HepG2 (cell line): ENCODE measurements around the gene ZNF213. TPM values are rescaled to one million over a fixed set of nuclear protein-coding genes. Genes with fewer than 3 reads are reported as not detected.

ENCODE experiments used
- ATAC-seq: fragments of 200-7000 bp; cut with Tn5 transposase; 3 replicates; pipeline ENCODE4 v1.9.1; 2020; ENCODE audit warnings: mild to moderate bottlenecking, moderate library complexity
- BruUV-seq: library from RNA; stranded (reverse); fragments of 400-500 nt; replicated peaks from 2 replicates; lab custom pipeline; 2021; lab: Mats Ljungman, UMichigan
- CTCF ChIA-PET: fragments of 300-600 bp; formaldehyde crosslinking; extraction: SDS; loops from one replicate; lab custom pipeline; 2021; ENCODE audit warnings: low total read pairs, inconsistent platforms, low intra/inter-chr PET ratio; lab: Yijun Ruan, JAX
- POLR2A ChIA-PET: fragments of 350-600 bp; sonication (Branson Sonifier 250); formaldehyde crosslinking; loops from one replicate; lab custom pipeline; 2020; ENCODE audit warnings: antibody characterized with exemption, inconsistent platforms; lab: Yijun Ruan, JAX
- DNase-seq: peaks from one replicate; pipeline ENCODE4 v3.0.0-alpha.2; 2015; ENCODE audit warnings: low spot score
- FAIRE-seq: peaks from 3 replicates; lab custom pipeline; 2011; peaks lifted over from hg19 to GRCh38; lab: Jason Lieb, UNC
- H2AFZ ChIP-seq: one replicate; pipeline ENCODE4 v1.6.1; 2011; ENCODE audit warnings: low read length, inconsistent platforms
- H3K27ac ChIP-seq: fragments of 300-600 bp; 3 replicates; pipeline ENCODE4 v1.8.0; 2011; ENCODE audit warnings: mixed run types, mild to moderate bottlenecking, mixed read lengths, low read length, inconsistent platforms; ENCODE audit not compliant: insufficient read depth; ENCODE audit errors: extremely low read length
- H3K27me3 ChIP-seq, 2 experiments: fragments of 200-600 bp in 1 of 2; 2 replicates in 1 of 2; 3 replicates in 1 of 2; pipeline versions ENCODE4 v1.6.0 to v1.8.0; 2011; ENCODE audit warnings: low read length in 2 of 2, mild to moderate bottlenecking in 2 of 2, moderate library complexity in 2 of 2, inconsistent platforms in 1 of 2; ENCODE audit not compliant: insufficient read depth in 2 of 2, control insufficient read depth in 1 of 2
- H3K36me3 ChIP-seq, 2 experiments: fragments of 200-600 bp in 1 of 2; replicated peaks in 1 of 2; 2 replicates in 1 of 2; 3 replicates in 1 of 2; pipeline versions ENCODE4 v1.5.1 to v1.8.0; 2011; ENCODE audit warnings: low read length in 2 of 2, inconsistent platforms in 1 of 2; ENCODE audit not compliant: insufficient read depth in 2 of 2, control insufficient read depth in 1 of 2
- H3K4me1 ChIP-seq: 2 replicates; pipeline ENCODE4 v1.5.1; 2012; ENCODE audit warnings: low read length, inconsistent platforms; ENCODE audit not compliant: insufficient read depth
- H3K4me2 ChIP-seq: 2 replicates; pipeline ENCODE4 v1.6.0; 2011; ENCODE audit warnings: low read depth, low read length, inconsistent platforms
- H3K4me3 ChIP-seq, 3 experiments: fragments of 200-600 bp in 1 of 3; sonication (generic), shearing (Covaris generic) in 1 of 3; replicated peaks in 1 of 3; 2 replicates each; pipeline ENCODE4 v1.5.1; 2011 to 2016; ENCODE audit warnings: low read length in 3 of 3, inconsistent platforms in 2 of 3, low read depth in 2 of 3, mild to moderate bottlenecking in 2 of 3, control low read depth in 1 of 3, mixed read lengths in 1 of 3; ENCODE audit not compliant: insufficient read depth in 1 of 3
- H3K79me2 ChIP-seq: one replicate; pipeline ENCODE4 v1.6.1; 2011; ENCODE audit warnings: low read length, inconsistent platforms; ENCODE audit not compliant: insufficient read depth
- H3K9ac ChIP-seq: 2 replicates; pipeline ENCODE4 v1.6.0; 2011; ENCODE audit warnings: mild to moderate bottlenecking, low read depth, low read length, inconsistent platforms; ENCODE audit not compliant: insufficient read depth
- H3K9me3 ChIP-seq: 2 replicates; pipeline ENCODE4 v1.5.1; 2012; ENCODE audit warnings: mild to moderate bottlenecking, low read length
- H4K20me1 ChIP-seq: 2 replicates; pipeline ENCODE4 v1.6.0; 2011; ENCODE audit warnings: inconsistent platforms, mild to moderate bottlenecking, low read length, moderate library complexity; ENCODE audit not compliant: insufficient read depth
- HNRNPUL1 ChIP-seq: fragments of 200-400 bp; formaldehyde crosslinking; IDR thresholded peaks from 2 replicates; pipeline ENCODE4 v1.6.1; 2017; ENCODE audit warnings: low read depth, mild to moderate bottlenecking, low read length, moderate library complexity
- MTF1 ChIP-seq: sonication (generic); formaldehyde crosslinking; IDR thresholded peaks from 2 replicates; pipeline ENCODE4 v1.5.0; 2020; ENCODE audit warnings: missing genetic modification reagents
- MXI1 ChIP-seq: IDR thresholded peaks from 3 replicates; pipeline ENCODE4 v1.6.1; 2012; ENCODE audit warnings: low read depth, low read length, inconsistent platforms, borderline replicate concordance
- ONECUT2 ChIP-seq: sonication (generic); formaldehyde crosslinking; IDR thresholded peaks from 2 replicates; pipeline ENCODE4 v1.4.0; 2020; ENCODE audit warnings: missing genetic modification reagents
- PAX8 ChIP-seq: sonication (generic); formaldehyde crosslinking; IDR thresholded peaks from 2 replicates; pipeline ENCODE4 v1.8.0; 2022; ENCODE audit warnings: mild to moderate bottlenecking, missing genetic modification reagents, borderline replicate concordance
- TCF12 ChIP-seq, 2 experiments: fragments of 450-650 bp in 1 of 2; sonication (generic) in 1 of 2; formaldehyde crosslinking in 1 of 2; IDR thresholded peaks; 2 replicates each; pipeline versions ENCODE4 v1.6.1 to v1.8.0; 2017 to 2022; ENCODE audit warnings: antibody characterized with exemption in 1 of 2, mild to moderate bottlenecking in 1 of 2, missing genetic modification reagents in 1 of 2, moderate library complexity in 1 of 2
- TMF1 ChIP-seq: sonication (generic); formaldehyde crosslinking; IDR thresholded peaks from 2 replicates; pipeline ENCODE4 v1.8.1; 2022; ENCODE audit warnings: low read depth, missing genetic modification reagents
- TRIM22 ChIP-seq: fragments of 450-650 bp; IDR thresholded peaks from 2 replicates; pipeline ENCODE4 v1.6.1; 2017
- ZBTB3 ChIP-seq: sonication (generic); formaldehyde crosslinking; IDR thresholded peaks from 2 replicates; pipeline ENCODE4 v1.4.0; 2020; ENCODE audit warnings: low read depth, mild to moderate bottlenecking, moderate library complexity, missing genetic modification reagents, borderline replicate concordance
- ZNF232 ChIP-seq: sonication (generic); formaldehyde crosslinking; IDR thresholded peaks from 2 replicates; pipeline ENCODE4 v1.4.0; 2020; ENCODE audit warnings: missing genetic modification reagents, borderline replicate concordance
- ZNF235 ChIP-seq: sonication (generic); formaldehyde crosslinking; IDR thresholded peaks from 2 replicates; pipeline ENCODE4 v1.8.1; 2023; ENCODE audit warnings: mild to moderate bottlenecking, missing genetic modification reagents, borderline replicate concordance
- ZNF337 ChIP-seq: sonication (generic); formaldehyde crosslinking; IDR thresholded peaks from 2 replicates; pipeline ENCODE4 v1.5.1; 2020; ENCODE audit warnings: missing genetic modification reagents, low read depth, mild to moderate bottlenecking, borderline replicate concordance
- WGBS: methylation state at CpG from one replicate; pipeline ENCODE4 v1.1.6; 2017; ENCODE audit warnings: low lambda C conversion rate; 5-methylcytosine and 5-hydroxymethylcytosine counted together
- in situ Hi-C: cut with HindIII; loops from 2 replicates; pipeline ENCODE4 v1.10.0; 2017; ENCODE audit warnings: low pct_unique_long_range_greater_than_20kb; ENCODE audit not compliant: extremely low pct_ligation_motif_present
- intact Hi-C: fragments of 100-400 bp; cut with micrococcal nuclease; formaldehyde crosslinking; loops from one replicate; pipeline ENCODE4 v1.10.0; 2022; ENCODE audit not compliant: unreplicated experiment
- polyA plus RNA-seq, 8 experiments: library from polyadenylated mRNA; depleted of rRNA in 3 of 8; stranded (reverse) in 7 of 8; unstranded in 1 of 8; fragments of >200 nt; fragmentation: Illumina TruSeq in 4 of 8; extraction: Trizol in 4 of 8; gene quantifications; 2 replicates each; pipeline versions ENCODE4 v1.2.1 to v1.2.3, GENCODE V29; 2011 to 2016; ENCODE audit warnings: low read depth in 4 of 8, missing spikeins in 1 of 8, mixed read lengths in 1 of 8; ENCODE audit not compliant: insufficient read depth in 1 of 8
- total RNA-seq, 5 experiments: library from RNA; depleted of rRNA; stranded (reverse); fragments of >200 nt; fragmentation: Illumina TruSeq; extraction: Trizol; gene quantifications; 2 replicates each; pipeline ENCODE4 v1.2.3, GENCODE V29; 2016; ENCODE audit warnings: low read depth in 1 of 5
- TF ChIP-seq, protein P1 (sequence below): sonication (generic); formaldehyde crosslinking; IDR thresholded peaks from 2 replicates; pipeline ENCODE4 v1.5.0; 2020; ENCODE audit warnings: mild to moderate bottlenecking, missing genetic modification reagents

ZNF213 gene
- total and polyA plus RNA-seq, 2 of the 13 experiments (the other 11 are each of a cell fraction or from before 2014, with no cell fraction given), result 0.59 to 0.97 TPM

DNA sequence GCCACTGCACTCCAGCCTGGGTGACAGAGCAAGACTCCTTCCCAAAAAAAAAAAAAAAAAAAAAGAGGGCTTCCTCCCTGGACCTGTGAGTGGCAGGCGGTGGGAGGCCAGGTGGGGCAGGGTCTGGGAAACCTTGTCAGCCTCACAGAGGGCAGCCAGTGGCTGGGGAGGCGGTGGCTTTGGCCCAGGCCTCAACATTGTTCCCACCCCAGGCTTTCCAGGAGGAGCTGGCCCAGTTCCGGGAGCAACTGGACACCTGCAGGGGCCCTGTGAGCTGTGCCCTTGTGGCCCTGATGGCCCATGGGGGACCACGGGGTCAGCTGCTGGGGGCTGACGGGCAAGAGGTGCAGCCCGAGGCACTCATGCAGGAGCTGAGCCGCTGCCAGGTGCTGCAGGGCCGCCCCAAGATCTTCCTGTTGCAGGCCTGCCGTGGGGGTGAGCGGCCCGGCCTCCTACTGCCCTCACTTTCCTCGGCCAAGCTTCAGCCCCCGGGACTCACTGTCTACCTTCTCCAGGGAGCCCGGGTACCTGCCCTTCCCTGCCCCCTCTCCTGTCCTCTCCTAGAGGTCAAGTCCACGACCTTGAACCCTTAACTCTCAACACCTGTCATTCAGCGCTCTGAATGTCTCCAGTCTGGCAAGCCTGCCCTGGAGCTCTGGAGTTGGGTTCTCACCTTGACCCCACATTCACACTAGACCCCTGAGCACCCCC lies 12.4 kb downstream of the ZNF213 start (continued):
- TF ChIP-seq, protein P1, sequence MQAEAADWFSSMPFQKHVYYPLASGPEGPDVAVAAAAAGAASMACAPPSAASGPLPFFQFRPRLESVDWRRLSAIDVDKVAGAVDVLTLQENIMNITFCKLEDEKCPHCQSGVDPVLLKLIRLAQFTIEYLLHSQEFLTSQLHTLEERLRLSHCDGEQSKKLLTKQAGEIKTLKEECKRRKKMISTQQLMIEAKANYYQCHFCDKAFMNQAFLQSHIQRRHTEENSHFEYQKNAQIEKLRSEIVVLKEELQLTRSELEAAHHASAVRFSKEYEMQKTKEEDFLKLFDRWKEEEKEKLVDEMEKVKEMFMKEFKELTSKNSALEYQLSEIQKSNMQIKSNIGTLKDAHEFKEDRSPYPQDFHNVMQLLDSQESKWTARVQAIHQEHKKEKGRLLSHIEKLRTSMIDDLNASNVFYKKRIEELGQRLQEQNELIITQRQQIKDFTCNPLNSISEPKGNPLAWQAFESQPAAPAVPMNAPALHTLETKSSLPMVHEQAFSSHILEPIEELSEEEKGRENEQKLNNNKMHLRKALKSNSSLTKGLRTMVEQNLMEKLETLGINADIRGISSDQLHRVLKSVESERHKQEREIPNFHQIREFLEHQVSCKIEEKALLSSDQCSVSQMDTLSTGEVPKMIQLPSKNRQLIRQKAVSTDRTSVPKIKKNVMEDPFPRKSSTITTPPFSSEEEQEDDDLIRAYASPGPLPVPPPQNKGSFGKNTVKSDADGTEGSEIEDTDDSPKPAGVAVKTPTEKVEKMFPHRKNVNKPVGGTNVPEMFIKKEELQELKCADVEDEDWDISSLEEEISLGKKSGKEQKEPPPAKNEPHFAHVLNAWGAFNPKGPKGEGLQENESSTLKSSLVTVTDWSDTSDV (CRISPR knock-in tag), result no peak
- no peak for TF ChIP-seq PAX8 (CRISPR knock-in tag)
- TF ChIP-seq MXI1, result no peak
- TF ChIP-seq, all 625 proteins: peak for 6

DNA sequence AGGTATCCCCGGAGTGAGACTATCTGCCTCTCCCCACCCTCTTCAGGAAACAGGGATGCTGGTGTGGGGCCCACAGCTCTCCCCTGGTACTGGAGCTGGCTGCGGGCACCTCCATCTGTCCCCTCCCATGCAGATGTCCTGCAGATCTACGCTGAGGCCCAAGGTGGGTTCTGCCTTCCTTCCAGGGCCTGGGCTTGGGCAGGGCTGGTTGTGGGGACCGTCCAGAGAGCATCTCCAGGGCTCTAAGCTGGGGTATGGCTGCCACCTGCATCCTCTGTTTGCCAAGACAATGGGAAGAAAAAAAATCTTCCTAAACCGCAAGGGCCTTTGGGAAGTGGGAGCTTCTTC lies 12.9 kb downstream of the ZNF213 start:
- H3K4me3 ChIP-seq, result no peak overlapping the region
- DNase-seq (no peak), ATAC-seq (no peak), FAIRE-seq (no peak)
- no peak overlapping the region for H2AFZ ChIP-seq
- no peak overlapping the region for H3K9ac ChIP-seq
- BruUV-seq, result no TSS peak
- in situ Hi-C loops (no loop called here), intact Hi-C loops (no loop called here)
- H3K4me2 ChIP-seq, result peak overlapping the region; percentile 11; the same call in 1 of the 2 replicates
- no peaks in the 10 kb centered on the region for H3K79me2 ChIP-seq
- no peaks in the 10 kb centered on the region for H3K36me3 ChIP-seq
- POLR2A ChIA-PET, result interaction anchor here (1.6 to 4.7 kb wide), 2 partner anchors 13 to 24 kb away, joined by 5 to 81 read pairs; partner anchors contain the start of gene ZNF213
- peaks cover 0 to 26% of the 10 kb centered on the region in 2 experiments; a peak in 3 of 5 replicates for H3K27me3 ChIP-seq
- CTCF ChIA-PET, result no interaction called here
- no peaks in the 10 kb centered on the region for H3K9me3 ChIP-seq
- no peak overlapping the region for H3K27ac ChIP-seq
- WGBS, result 23% methylated on average over 2 of the region's 5 CpGs
- no peaks in the 10 kb centered on the region for H4K20me1 ChIP-seq
- peaks cover 67% of the 10 kb centered on the region for H3K4me1 ChIP-seq
- TF ChIP-seq HNRNPUL1 (no peak), ZNF232 (CRISPR knock-in tag) (no peak), TRIM22 (no peak), MTF1 (CRISPR knock-in tag) (no peak), ZBTB3 (CRISPR knock-in tag) (no peak), ZNF337 (CRISPR knock-in tag) (no peak), TCF12 (IDR thresholded peaks at IDR 0.05) (no peak), TCF12 (CRISPR knock-in tag; IDR thresholded peaks at IDR 0.05) (no peak), ONECUT2 (CRISPR knock-in tag) (no peak), ZNF235 (CRISPR knock-in tag) (no peak), TMF1 (CRISPR knock-in tag) (no peak)
